Stimulated activated CD4-positive, alpha-beta T cell treated with anti-CD3 and anti-CD28 coated beads, Interleukin-1b, Interleukin-23, amount 100 ng/mL, for 4 hours (primary cell): Measurements from ENCODE around the gene RER1.

Experiments
- DNase-seq, 2 donors: peaks; one replicate each; pipeline ENCODE4 v3.0.0-alpha.2; 2020; ENCODE audit warnings: low read depth in 2 of 2

RER1 gene

GRCh38 chr1:2389644-2390043, 2.0 kb upstream of the RER1 start:
- no peak for DNase-seq

GRCh38 chr1:2391931-2392509, 379 bp downstream of the RER1 start:
- DNase-seq, result no peak

- no peak for DNase-seq
Observed at GRCh38 chr1:2392686-2393085, 1.0 kb downstream of the RER1 start.

- no peak for DNase-seq
Observed at GRCh38 chr1:2393471-2393877, 1.8 kb downstream of the RER1 start.

- DNase-seq, result no peak
Observed at GRCh38 chr1:2394220-2394619, 2.6 kb downstream of the RER1 start.

- DNase-seq, result no peak
Observed at GRCh38 chr1:2394761-2395160, 3.1 kb downstream of the RER1 start.

- no peak for DNase-seq
Observed at GRCh38 chr1:2395245-2395644, 3.6 kb downstream of the RER1 start.

GRCh38 chr1:2396059-2396458, 4.4 kb downstream of the RER1 start:
- no peak for DNase-seq

GRCh38 chr1:2396476-2396875, 4.8 kb downstream of the RER1 start:
- DNase-seq, result no peak

- no peak for DNase-seq
Observed at GRCh38 chr1:2397007-2397679, 5.5 kb downstream of the RER1 start.

GRCh38 chr1:2398871-2399270, 7.2 kb downstream of the RER1 start:
- no peak for DNase-seq

GRCh38 chr1:2399890-2400575, 8.4 kb downstream of the RER1 start:
- no peak for DNase-seq

GRCh38 chr1:2400576-2400909, 8.9 kb downstream of the RER1 start:
- DNase-seq, result no peak

GRCh38 chr1:2400950-2401649, 9.5 kb downstream of the RER1 start:
- DNase-seq, result no peak

- no peak for DNase-seq
Observed at GRCh38 chr1:2402420-2402819, 10.8 kb downstream of the RER1 start.

- no peak for DNase-seq
Observed at GRCh38 chr1:2403273-2403672, 11.6 kb downstream of the RER1 start.

- no peak for DNase-seq
Observed at GRCh38 chr1:2404142-2404889, 12.7 kb downstream of the RER1 start.

- DNase-seq, result no peak
Observed at GRCh38 chr1:2404890-2405511, 13.4 kb downstream of the RER1 start.

GRCh38 chr1:2405588-2406295, 14.1 kb downstream of the RER1 start:
- DNase-seq, result no peak

GRCh38 chr1:2406451-2407041, 14.9 kb downstream of the RER1 start:
- no peak for DNase-seq
